SK-N-MC (cell line): ENCODE measurements around the gene CLOCK.

Experiments used
- DNase-seq: peaks from one replicate; pipeline ENCODE4 v3.0.0-alpha.2; 2011; ENCODE audit warnings: low read depth, low spot score
- H3K27ac ChIP-seq: fragments of 200-600 bp; sonication (generic); 2 replicates; pipeline ENCODE4 v1.5.1; 2016; ENCODE audit warnings: mixed run types
- H3K36me3 ChIP-seq: fragments of 200-600 bp; sonication (generic); 2 replicates; pipeline ENCODE4 v1.6.1; 2017; ENCODE audit warnings: antibody characterized with exemption, low read length, mixed read lengths; ENCODE audit not compliant: insufficient read depth
- H3K4me3 ChIP-seq: fragments of 200-600 bp; sonication (generic); 2 replicates; pipeline ENCODE4 v1.5.1; 2016
- H3K9ac ChIP-seq: fragments of 200-600 bp; sonication (generic); 2 replicates; pipeline ENCODE4 v1.8.0; 2017; ENCODE audit warnings: mixed run types, mixed read lengths; ENCODE audit not compliant: insufficient read length
- H3K9me3 ChIP-seq: fragments of 200-600 bp; sonication (generic); 2 replicates; pipeline ENCODE4 v1.6.1; 2017; ENCODE audit warnings: low read depth, mild to moderate bottlenecking, antibody characterized with exemption, low read length, moderate library complexity, mixed read lengths
- EZH2 ChIP-seq: fragments of 200-600 bp; sonication (generic); IDR thresholded peaks from one replicate; pipeline ENCODE4 v1.6.1; 2017; ENCODE audit warnings: antibody characterized with exemption
- FOXP2 ChIP-seq: optimal IDR thresholded peaks from 2 replicates; pipeline ENCODE3; 2011; ENCODE audit warnings: mild to moderate bottlenecking, moderate library complexity; ENCODE audit not compliant: insufficient read depth; ENCODE audit errors: extremely low read length, control extremely low read depth
- POLR2AphosphoS5 ChIP-seq: IDR thresholded peaks from 2 replicates; pipeline ENCODE4 v1.6.1; 2012; ENCODE audit warnings: mild to moderate bottlenecking, low read depth, low read length, borderline replicate concordance

Gene CLOCK

DNA sequence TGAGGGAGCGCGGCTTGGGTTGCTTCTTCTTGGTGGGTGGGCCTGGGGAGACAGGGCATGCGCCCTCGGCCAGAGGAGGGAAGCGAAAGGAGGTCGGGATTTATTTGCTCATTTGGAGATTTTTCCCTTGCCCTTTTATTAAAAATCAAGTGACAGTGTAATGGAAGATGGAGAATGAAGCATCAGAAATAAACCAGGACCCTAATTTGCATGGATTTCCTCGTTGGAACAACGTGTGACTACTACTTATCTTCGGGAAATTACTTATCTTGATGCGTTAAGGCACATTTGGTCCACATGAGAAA is 709 bp upstream of the CLOCK start:
- H3K36me3 ChIP-seq: no peaks in the 10 kb centered on the region

DNA sequence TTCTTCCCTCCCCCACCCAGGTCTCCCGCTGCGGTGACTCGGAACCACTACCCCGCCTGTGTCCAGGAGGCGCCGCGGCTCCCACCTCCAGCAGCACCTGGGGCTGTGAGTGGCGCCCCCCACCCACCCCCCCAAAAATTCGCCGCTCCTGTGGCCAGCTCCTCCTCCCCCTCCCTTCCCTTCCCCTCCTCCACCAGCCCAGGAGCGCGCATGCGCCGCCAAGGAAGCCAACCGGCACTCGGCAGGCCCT is 278 bp downstream of the CLOCK start:
- TF ChIP-seq FOXP2 (no peak), EZH2 (no peak), POLR2AphosphoS5 (no peak)
- Histone ChIP-seq H3K9ac (peak overlapping the region; percentile 82), H3K9me3 (no peaks in the 10 kb centered on the region), H3K4me3 (peak overlapping the region; percentile 97), H3K36me3 (no peaks in the 10 kb centered on the region), H3K27ac (peak overlapping the region; percentile 87)
- DNase-seq: no peak

More for the DNA sequence above, 709 bp upstream of the CLOCK start:
- Histone ChIP-seq H3K27ac (peak overlapping the region; percentile 87; the same call in 1 of the 2 replicates), H3K9me3 (no peaks in the 10 kb centered on the region), H3K9ac (peak overlapping the region; percentile 81), H3K4me3 (peak overlapping the region; percentile 97)
- TF ChIP-seq FOXP2: no peak
- no peak for TF ChIP-seq POLR2AphosphoS5
- TF ChIP-seq EZH2: no peak
- DNase-seq: no peak

DNA sequence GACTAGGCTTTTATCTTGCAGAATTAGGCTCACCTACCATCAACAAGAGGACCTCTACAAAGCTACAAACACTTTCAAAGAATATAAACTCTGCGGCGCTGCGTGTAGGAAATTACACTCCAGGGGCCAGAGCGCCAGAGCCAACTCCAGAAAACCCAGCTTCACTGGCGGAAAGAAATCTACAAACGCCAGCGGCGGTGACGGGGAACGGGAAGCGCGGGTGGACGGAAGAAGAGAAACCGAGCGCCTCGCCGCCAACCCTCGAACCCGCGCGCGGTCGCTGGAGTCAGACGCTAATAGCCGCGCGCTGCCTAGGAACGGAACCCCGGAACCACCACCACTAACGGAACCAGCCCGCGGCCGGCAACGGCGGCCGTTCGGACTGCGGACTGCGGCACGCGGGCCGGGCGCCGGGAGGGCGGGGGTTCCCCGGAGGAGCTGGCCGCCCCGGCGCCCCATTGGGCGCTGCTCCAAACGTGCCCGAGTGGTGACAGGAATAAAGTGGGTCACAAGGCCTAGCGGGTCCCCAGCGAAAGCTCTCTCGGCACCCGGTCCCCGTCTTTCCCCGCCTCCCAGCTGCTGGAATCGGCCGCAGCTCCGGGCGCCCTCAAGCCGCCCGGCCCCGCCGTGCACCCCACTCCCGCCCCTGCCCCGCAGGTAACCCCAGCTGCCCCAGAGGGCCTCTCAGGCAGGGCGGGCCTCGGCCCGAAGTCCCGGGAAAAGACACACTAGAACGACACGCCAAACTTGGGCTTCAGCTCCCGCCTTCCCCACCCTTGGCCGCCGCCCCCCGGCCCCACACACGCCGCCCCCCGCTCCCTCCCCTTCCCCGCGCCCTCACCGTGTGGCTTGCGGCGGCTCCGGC is 836 bp downstream of the CLOCK start:
- DNase-seq: no peak
- peak overlapping the region; percentile 82 for H3K9ac ChIP-seq
- peak overlapping the region; percentile 97 for H3K4me3 ChIP-seq
- H3K27ac ChIP-seq: peak overlapping the region; percentile 86
- no peak for TF ChIP-seq EZH2
- TF ChIP-seq POLR2AphosphoS5: no peak; the same call in 1 of the 2 replicates
- no peak for TF ChIP-seq FOXP2
- no peaks in the 10 kb centered on the region for H3K9me3 ChIP-seq
- no peaks in the 10 kb centered on the region for H3K36me3 ChIP-seq

DNA sequence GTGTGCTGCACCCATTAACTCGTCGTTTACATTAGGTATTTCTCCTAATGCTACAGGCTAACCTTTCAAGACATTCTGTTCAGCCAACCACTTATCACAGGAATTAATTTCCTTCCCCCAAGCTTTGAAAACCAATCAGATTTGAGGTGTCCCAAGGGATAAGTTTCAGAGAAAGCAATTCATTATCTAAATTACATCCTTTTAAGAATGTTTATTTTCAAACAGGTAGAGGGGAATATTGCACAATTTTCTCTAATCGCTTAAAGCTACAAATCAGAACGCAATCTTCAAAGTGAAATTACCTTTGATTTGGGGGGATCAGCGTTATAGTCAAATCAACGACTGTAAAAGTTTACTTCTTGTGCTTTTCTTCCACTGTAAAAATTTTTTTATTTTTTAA is 1.6 kb downstream of the CLOCK start:
- DNase-seq: no peak

DNA sequence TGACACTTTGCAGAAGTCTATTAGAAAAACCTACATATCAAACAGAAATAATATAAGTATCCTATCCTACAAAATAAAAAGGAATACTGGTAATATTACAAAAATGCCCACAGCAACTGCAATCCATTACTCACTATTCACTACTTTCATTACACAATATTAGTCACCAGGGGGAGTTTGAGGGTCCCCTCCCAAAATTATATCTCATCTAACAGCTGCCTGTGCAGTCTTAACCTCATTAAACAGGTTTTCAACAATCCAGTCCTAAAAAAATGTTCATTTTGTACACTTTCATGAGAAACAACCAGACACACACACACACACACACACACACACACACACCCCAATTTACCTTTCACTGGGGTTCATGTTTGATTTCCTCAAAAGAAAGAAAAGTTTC is 2.9 kb downstream of the CLOCK start:
- no peak for DNase-seq
- H3K36me3 ChIP-seq: peaks cover 5% of the 10 kb centered on the region; the same call in 1 of the 2 replicates
- no peak for TF ChIP-seq FOXP2
- no peak for TF ChIP-seq POLR2AphosphoS5
- TF ChIP-seq EZH2: no peak
- H3K9me3 ChIP-seq: no peaks in the 10 kb centered on the region
- H3K27ac ChIP-seq: peak overlapping the region; percentile 59; the same call in 1 of the 2 replicates
- peak overlapping the region; percentile 61 for H3K9ac ChIP-seq
- H3K4me3 ChIP-seq: peak overlapping the region; percentile 53

More for the DNA sequence above, 1.6 kb downstream of the CLOCK start:
- TF ChIP-seq EZH2 (no peak), POLR2AphosphoS5 (no peak), FOXP2 (no peak)
- H3K9me3 ChIP-seq: no peaks in the 10 kb centered on the region
- H3K9ac ChIP-seq: peak overlapping the region; percentile 82
- H3K4me3 ChIP-seq: peak overlapping the region; percentile 97
- 0 out of 2 replicates have a peak, but pooled peaks cover 5% of the 10 kb centered on the region for H3K36me3 ChIP-seq
- peak overlapping the region; percentile 86 for H3K27ac ChIP-seq

DNA sequence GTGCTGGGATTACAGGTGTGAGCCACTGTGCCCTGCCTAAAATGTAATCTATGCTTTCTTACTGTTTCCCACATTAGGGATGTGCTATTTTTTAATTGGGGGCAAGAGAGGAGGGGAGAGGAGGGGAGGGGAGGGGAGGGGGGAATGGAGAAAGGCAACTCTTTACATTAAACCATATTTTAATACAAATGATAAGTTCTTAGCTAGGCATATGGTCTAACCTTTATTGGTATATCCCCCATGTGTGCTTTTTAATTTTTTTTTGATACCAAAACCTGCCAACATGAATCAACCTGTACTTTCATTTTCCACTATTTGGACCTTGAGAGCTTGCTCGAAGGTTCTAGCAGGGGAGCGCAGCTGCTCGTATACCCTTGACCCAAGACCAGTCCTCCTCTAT is 6.4 kb downstream of the CLOCK start:
- Histone ChIP-seq H3K36me3 (peaks cover 15% of the 10 kb centered on the region), H3K9me3 (no peaks in the 10 kb centered on the region; the same call in 1 of the 2 replicates), H3K27ac (no peak overlapping the region), H3K9ac (no peak overlapping the region), H3K4me3 (no peak overlapping the region)
- no peak for TF ChIP-seq FOXP2
- TF ChIP-seq POLR2AphosphoS5: no peak
- TF ChIP-seq EZH2: no peak
- no peak for DNase-seq

DNA sequence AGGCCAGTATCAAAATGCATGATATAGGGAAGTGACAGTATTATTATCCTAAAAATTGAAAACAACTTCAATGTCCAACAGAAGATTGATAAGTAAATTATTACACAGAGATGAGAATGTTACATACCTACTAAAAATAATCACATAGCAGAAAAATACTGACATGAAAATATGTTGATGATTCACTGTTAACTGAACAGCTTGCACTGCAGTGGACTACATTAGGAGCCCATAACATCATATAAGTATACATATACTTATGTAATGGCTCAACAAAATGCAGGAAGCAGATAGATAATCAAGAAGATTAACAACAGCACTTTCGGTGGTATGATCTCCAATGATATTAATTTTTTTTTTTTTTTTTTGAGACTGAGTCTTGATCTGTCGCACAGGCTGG is 7.1 kb downstream of the CLOCK start:
- Histone ChIP-seq H3K36me3 (peaks cover 15% of the 10 kb centered on the region), H3K27ac (no peak overlapping the region), H3K9me3 (no peaks in the 10 kb centered on the region; the same call in 1 of the 2 replicates), H3K4me3 (no peak overlapping the region), H3K9ac (no peak overlapping the region)
- TF ChIP-seq POLR2AphosphoS5: no peak
- TF ChIP-seq EZH2: no peak
- no peak for TF ChIP-seq FOXP2
- no peak for DNase-seq

DNA sequence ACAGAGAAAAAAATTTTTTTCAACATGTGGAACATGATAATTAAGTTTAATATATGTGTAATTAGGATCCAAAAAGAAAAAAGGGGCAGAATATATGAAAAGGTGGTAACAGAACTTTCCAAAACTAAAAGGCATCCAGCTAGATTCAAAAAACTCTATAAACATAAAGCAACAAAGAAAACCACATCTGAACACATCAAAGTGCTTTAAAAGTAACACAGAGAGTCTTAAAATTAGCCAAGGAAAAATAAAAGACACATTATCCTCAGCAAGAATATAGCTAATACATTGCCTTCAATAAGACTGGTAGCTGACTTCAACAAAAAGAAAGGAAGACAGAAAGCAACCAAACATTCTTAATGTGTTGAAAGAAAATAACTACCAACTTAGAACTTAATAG is 8.2 kb downstream of the CLOCK start:
- Histone ChIP-seq H3K27ac (no peak overlapping the region), H3K9me3 (peaks cover 6% of the 10 kb centered on the region; the same call in 1 of the 2 replicates), H3K36me3 (peaks cover 23% of the 10 kb centered on the region), H3K4me3 (no peak overlapping the region), H3K9ac (no peak overlapping the region)
- TF ChIP-seq POLR2AphosphoS5 (no peak), EZH2 (no peak), FOXP2 (no peak)
- DNase-seq: no peak

DNA sequence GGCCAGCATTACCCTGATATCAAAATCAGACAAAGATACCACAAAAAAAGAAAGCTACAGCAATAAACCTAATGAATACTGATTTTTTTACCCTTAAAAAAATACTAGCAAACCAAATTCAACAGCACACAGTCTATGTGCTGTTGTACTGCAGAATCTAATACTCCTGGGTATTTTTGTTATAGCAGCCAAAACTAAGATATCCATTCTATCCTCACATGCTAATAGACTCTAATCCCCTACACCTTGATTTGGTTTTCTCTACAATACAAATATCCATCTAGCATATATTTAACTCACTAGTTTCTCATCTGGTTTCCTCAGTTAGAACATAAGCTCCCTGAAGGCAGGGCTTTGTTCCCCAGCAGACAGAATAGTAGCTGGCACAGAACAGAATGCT is 12.4 kb downstream of the CLOCK start:
- no peak overlapping the region for H3K27ac ChIP-seq
- TF ChIP-seq FOXP2 (no peak), POLR2AphosphoS5 (no peak), EZH2 (no peak)
- peaks cover 20% of the 10 kb centered on the region for H3K36me3 ChIP-seq
- H3K9ac ChIP-seq: no peak overlapping the region
- peaks cover 10% of the 10 kb centered on the region; the same call in 1 of the 2 replicates for H3K9me3 ChIP-seq
- no peak overlapping the region for H3K4me3 ChIP-seq
- DNase-seq: no peak
